Vagina (tissue), 2 donors: ENCODE results near the gene LMO2.

ENCODE experiments used
- CTCF ChIP-seq, 3 experiments: fragments of 450-650 bp in 2 of 3; fragments of 200-600 bp in 1 of 3; sonication (generic) in 1 of 3; IDR thresholded peaks; one replicate each; pipeline ENCODE4 v1.5.1; 2017 to 2019; ENCODE audit warnings: antibody characterized with exemption in 3 of 3, mild to moderate bottlenecking in 2 of 3, moderate library complexity in 2 of 3
- POLR2A ChIP-seq, 2 donors: fragments of 450-650 bp; IDR thresholded peaks; one replicate each; pipeline ENCODE4 v1.6.1; 2017; ENCODE audit warnings: antibody characterized with exemption in 2 of 2, mild to moderate bottlenecking in 2 of 2, moderate library complexity in 2 of 2
- POLR2AphosphoS5 ChIP-seq, 2 donors: sonication (generic); formaldehyde crosslinking; IDR thresholded peaks; one replicate each; pipeline ENCODE4 v1.9.0; 2017; ENCODE audit warnings: antibody characterized with exemption in 2 of 2, mild to moderate bottlenecking in 2 of 2, low read depth in 1 of 2; ENCODE audit not compliant: insufficient read depth in 1 of 2

- TF ChIP-seq CTCF (IDR thresholded peaks at IDR 0.05) (no peak), POLR2A (IDR thresholded peaks at IDR 0.05) (no peak), POLR2AphosphoS5 (IDR thresholded peaks at IDR 0.05; ENCODE audit: insufficient read depth in 1 of 2, low read depth in 1 of 2) (no peak)
Observed at GRCh38 chr11:33910958-33911339, 19.1 kb upstream of the LMO2 start.
